NCI-H1105 treated with DMSO at 0.1 percent for 48 hours (cell line): ENCODE results near the gene ARMCX2.
"Not testable (repeated sequence)": the region's sequence is repeated elsewhere in the genome, so short reads cannot be mapped to it uniquely, and the experiment has no call there.

Experiments used
- DNase-seq: peaks from one replicate; lab custom pipeline; 2025; lab: John Stamatoyannopoulos, UW

The ARMCX2 gene

DNA sequence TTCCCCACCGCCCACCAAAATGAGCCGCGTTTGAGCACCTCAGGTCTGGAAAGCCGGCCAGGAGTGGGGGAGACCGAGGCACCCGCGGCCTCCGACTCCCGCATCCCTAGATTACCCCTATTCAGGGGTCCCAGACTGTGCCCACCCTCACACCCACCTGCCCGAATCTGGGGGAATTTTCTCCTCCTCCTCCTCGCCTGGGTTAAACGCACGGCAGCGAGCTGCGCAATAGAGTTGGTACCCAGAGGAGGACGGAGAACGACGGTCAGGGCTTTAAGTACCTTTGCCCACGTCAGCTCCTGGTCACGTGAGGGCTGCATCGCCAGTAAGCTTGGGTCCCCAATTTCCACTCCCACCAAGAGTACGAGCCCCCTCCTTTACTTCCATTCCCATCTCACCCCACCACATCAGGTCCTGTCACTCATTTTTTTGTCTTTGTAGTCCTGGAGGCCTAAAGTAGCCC lies at the start of gene ARMCX2:
Gene ARMCX2, minus strand, starts transcription at position 250 of the 463 bp plus-strand sequence. CDS start 2,262 bp downstream, outside the sequence.
- DNase-seq, result peak; percentile 76

DNA sequence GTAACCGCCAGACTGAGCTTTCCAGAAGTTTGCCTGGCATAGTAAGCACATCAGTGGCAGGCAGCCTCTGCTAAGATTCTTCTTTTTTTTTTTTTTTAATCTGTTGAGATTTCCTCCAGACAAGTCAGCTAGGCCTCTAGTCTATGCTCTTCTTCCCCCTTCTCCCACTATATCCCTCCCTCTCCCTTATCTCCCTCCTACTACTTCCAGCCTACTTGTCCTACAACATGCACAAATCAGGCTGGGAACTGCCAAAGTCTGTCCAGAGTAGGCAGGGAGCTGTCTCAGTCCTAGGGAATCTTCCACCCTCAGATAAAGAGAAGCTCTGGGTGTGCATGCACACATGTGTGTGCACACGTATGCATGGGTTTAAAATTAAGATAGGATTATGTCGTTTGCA lies 49.7 kb upstream of the ARMCX2 start:
- no peak for DNase-seq

DNA sequence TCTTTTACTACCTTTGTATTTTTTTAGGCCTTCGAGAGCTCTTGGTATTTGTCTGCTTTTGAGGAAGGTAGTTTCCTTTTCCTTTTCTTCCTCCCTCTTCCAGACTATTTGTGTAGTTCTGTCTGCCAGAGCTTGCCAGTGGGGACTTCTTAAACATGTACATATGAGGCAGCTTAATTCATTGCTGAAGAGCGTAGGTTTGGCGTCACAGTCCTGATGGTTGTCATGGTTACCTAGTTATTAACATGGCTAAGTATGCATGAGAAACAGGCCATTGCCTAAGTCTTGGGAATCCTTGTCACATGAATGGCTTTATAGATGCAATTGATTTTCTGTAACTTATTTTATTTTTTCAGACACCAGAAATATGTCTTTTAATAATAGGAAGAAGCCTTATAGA lies 48.5 kb upstream of the ARMCX2 start:
- DNase-seq, result peak; percentile 26

DNA sequence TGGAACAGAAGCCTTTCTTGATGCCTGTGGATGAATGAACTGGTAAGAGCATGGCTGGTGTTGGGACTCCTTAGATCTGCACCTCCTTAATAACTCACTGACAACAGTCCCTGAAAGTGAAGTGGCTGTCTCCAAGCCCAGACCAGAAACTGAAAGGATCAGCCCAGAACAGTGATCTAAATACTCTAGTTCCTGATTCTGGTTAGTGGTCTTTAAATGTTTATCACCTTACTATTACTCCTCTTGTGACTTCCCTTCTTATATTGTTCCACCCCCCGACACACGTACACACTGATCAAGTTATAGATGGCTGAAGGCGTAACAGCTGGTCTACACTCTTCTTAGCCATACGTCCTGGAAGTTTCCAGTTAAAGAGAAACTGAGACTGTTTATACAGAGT lies 33.8 kb upstream of the ARMCX2 start:
- DNase-seq, result no peak

DNA sequence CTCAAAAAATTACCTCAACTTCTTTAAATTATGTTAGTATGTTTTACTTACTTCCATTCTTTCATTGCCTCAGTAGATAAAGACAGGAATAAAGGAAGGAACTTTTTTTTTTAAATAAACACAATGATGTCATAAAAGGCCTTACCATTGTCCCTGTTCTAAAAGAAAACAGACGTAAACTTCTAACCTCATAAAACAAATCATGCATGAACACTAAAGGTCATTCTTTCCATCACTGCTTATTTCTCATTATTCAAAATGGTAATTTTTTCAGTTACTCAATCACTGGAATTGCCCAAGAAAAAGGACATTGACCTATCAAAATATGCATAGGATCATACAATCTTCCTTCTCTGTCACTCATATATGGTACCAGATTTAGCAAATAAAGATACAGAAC lies 32.2 kb upstream of the ARMCX2 start:
- no peak for DNase-seq

DNA sequence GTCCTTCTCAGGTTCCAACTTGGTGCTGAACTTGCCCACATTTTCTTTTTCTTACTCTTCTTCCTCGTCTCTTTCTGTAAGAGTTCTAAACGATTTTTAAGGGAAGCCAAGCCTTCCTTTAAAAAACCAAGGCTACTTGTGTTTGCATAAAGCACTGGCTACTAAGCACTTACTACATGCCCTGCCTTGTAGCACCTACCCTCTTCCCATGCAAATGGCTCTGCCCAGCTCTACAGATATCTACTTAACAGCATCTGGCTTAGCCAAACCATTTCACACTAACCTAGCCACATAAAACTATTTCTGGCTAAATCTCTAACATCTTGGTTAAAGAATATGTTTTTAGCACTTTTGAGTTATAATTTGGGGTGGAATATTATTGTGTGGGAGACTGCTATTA lies 26.9 kb upstream of the ARMCX2 start:
- DNase-seq, result no peak

DNA sequence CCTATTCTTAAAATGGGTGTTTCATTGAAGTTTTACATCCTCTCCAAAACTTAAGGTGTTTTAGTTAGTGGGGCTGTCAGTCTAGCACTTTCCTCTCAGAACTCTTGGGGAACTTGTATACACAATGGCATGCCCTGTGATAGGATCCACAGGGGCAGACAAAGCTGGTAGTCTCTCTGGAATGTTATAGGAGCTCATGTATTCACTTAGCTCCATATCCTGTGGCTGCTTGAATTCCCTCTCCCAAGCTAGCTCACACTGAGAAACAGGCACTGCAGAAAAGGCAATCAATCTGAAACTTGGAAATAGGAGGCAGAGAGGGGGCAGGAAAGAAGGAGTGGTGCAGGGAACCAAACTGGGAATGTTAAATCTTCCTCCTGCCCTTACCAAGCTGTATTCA lies 26.3 kb upstream of the ARMCX2 start:
- DNase-seq, result no peak

DNA sequence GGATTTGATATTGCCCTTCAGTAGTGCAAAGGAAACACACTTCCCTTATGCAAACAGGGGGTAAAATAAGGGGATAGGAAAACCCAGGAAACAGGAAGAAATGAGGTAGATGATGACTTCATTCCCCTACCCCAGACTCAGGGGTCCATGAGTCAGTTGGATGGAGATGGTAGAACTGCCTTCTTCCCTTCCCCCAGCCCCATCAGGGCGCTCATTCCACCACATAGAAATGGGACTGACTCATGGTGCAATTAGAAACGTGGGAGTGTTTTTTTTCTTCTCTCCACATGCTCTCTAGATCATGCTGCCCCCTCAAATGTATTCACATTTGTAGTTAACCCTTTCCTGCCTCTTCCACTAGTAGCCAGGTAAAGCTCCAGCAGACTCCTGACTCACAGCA lies 23.1 kb upstream of the ARMCX2 start:
- no peak for DNase-seq

DNA sequence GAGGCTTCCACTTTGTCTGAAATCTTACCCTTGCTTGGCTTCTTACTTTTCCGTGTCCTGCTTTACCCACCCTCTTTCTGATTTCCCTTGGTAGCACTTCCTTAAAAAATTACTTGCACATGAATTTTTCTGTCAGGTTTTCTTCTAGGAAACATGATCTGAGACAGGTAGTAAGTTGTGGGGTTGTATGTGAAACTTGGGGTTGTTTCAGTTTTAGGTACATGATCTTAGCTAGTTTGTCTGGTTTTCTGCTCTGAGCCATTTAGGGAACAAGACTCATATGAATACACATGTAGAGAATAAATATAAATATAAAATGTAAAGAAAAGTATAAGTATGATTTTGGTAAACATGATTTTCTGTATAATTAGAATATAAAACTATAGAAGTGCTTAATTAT lies 17.4 kb upstream of the ARMCX2 start:
- no peak for DNase-seq

DNA sequence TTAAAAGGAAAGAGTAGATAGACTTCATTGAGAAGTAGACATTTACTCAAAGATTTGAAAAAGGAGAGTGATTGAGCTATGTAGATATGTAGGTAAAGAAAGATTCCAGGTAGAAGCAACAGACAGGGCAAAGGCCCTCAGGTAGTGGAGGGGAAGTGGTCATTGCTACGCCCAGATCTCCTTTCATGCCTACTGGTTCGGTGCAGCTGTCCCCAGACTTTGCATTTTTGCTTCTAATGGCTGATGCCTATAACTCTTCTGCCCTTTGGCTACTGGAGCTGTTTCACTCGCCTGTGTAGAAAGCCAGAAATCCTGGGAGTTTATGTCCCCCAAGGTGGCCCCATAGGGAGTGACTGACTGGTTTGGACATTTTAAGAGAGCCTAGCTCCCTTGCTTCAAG lies 16.9 kb upstream of the ARMCX2 start:
- DNase-seq, result no peak

DNA sequence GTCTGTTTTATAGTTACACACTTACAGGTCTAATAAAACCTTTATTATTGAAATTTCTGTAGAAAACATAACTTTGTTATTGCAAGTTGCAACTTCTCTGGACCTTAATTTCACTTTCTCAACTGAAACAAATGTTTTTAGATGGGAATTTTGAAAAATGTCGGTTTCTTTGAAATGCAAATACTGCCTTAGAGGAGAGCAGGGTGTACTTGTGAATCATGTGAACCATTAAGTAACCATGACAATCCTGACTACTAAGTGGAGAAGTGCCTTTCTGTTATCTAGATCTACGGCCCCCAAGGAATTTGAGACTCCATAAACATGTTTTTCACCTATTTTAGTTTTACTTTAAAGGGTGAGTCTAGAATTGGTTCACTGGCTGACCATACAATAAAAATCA lies 8.5 kb upstream of the ARMCX2 start:
- no peak for DNase-seq

DNA sequence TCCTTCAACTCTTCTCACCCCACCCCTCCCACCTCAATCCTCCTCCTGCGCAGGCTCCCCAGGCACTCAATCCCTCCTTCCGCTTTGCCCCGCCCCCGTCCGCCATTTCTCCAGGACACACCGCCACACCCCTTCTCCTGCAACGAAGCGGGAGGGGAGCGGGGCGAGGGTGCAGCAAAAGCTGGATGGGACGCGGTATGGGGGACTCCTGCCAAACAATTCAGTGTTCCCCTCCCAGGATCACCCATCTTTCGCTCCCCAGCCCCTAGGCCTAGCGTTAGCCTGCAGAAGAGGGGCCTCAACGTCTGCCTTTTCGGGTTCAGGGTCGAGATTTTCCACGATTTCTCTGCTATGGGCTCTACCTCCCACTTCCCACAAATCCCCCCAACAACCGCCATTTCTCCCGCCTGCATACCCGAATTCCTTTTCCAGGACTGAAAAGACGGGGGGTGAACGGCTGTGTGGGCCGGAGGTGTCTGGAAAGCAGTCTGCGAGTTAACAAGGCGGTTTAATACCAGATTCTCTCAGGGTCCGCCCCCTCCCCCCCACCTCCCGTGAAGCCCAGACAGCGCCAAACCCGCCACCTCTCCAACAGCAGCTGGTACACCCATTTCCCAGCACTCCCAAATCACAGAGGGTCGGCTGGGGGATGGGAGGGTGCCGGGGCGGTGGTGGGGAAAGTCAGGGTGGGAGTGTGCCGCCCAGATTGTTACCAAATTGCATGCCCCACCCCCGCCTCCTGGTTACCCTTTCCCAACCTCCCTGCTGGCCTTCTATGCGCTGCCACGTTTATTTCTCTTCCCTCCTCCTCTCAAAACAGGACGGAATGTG lies 774 bp downstream of the ARMCX2 start:
- peak; percentile 48 for DNase-seq

DNA sequence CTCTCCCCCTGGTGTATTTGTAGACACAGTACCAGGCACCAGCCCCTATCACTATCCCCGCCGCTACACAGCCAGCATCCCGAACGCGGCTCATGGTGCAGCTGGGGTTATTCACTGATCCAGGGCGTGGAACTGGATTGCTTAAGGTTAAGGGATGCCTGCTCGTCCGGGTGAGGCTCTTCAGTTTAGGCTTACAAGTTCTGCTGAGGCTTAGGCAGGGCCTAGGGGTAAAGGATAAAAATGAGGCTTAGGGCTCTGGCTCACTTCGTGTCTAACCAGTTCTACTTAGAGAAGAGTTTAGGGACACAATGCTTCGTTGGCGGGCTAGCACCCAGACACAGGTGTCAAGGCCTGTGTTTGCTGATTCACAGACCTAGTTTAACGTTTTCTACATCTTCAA lies 2.2 kb downstream of the ARMCX2 start:
- no peak for DNase-seq

DNA sequence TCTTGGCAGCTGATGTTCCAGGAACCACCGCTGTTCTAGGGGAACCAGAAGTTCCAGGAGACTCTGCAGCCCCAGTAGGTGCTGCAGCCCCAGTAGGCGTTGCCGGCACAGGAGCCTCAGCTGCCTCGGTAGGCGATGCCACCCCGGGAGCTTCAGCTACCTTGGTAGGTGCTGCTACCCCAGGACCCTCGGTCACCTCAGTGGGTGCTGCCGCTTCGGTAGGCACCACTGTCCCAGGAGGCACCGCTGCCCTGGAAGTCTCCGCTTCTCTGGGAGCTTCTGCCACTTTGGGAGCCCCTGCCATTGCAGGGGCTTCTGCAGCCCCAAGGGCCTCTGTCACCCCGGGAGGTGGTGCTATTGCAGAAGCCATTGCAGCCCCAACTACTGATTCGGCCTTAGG lies 2.8 kb downstream of the ARMCX2 start:
- no peak for DNase-seq

DNA sequence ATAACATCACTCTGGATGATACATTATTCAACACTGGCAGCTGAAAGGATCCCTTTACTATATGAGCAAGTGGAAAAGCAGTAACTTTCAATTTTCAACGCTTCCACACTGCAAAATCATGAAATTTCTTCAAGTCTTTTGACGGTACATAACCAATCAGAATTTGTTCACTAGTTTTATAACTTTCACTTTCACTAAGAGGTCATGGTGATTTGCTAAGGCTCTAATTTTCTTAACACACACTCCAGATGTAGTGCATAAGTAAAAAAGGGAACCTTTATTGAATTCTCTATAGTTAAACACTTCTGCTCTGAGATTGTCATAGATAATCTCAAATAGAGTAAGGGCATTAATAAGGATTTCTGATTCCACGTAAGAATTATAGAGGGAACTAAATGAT lies 4.1 kb downstream of the ARMCX2 start:
- no peak for DNase-seq

DNA sequence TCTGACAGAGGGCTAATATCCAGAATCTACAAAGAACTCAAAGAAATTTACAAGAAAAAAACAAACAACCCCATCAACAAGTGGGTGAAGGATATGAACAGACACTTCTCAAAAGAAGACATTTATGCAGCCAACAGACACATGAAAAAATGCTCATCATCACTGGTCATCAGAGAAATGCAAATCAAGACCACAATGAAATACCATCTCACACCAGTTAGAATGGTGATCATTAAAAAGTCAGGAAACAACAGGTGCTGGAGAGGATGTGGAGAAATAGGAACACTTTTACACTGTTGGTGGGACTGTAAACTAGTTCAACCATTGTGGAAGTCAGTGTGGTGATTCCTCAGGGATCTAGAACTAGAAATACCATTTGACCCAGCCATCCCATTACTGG lies 11.9 kb downstream of the ARMCX2 start:
- not testable (repeated sequence) for DNase-seq

DNA sequence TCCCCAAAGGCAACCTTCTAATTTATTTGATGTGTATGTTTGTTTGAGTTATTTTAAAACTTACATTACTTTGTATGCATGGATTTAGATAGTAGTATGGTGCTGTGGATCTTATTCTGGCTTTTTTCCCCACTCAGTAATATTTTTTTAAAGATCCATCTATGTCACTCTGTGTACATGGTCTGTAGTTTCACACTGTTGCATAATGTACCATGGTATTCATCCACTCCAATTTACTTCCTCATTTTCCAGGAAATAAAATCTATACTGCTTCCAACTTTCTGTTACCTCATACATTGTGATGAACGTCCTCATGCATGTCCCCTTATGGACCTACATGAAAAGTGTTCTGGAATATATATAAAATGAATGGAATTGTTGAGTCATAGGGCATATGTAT lies 17.6 kb downstream of the ARMCX2 start:
- no peak for DNase-seq

DNA sequence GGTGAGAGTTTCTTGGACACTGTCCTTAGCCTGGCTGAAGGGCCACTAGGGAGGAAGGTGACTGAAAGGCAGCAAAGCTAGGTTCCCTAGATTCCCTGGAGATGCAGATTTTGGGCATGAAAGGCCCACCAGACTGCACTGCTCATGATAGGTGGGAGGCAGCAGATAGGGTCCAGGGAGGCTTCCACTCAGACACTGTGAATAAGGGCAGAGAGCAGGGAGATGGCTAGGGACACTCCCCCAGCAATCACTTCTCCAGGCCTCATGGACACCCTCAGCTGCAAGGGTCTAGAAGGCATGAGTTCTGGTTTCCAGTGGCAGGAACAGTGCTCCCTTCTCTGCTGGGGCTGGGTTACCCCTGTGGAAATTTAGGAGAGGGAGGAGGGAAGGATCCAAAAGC lies 20.1 kb downstream of the ARMCX2 start:
- no peak for DNase-seq

DNA sequence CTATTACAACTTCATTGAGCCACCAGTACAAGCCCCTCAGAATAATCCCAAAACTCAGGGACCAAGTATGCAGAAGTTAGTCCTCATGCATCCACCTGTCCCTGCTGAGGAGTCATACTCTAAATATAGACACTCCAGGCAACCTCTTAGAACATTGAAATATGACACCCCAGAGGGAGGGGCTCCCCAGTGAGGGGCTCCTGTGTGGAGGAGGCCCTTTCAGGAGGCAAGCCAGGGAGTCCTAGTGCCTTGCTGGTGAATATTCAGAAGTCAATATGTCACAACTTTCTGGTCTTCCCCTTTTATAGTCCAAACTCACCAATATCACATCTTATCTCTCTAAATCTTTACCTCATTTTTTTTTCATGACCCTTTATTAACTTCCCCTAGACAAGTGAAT lies 40.3 kb downstream of the ARMCX2 start:
- DNase-seq, result peak; percentile 73

DNA sequence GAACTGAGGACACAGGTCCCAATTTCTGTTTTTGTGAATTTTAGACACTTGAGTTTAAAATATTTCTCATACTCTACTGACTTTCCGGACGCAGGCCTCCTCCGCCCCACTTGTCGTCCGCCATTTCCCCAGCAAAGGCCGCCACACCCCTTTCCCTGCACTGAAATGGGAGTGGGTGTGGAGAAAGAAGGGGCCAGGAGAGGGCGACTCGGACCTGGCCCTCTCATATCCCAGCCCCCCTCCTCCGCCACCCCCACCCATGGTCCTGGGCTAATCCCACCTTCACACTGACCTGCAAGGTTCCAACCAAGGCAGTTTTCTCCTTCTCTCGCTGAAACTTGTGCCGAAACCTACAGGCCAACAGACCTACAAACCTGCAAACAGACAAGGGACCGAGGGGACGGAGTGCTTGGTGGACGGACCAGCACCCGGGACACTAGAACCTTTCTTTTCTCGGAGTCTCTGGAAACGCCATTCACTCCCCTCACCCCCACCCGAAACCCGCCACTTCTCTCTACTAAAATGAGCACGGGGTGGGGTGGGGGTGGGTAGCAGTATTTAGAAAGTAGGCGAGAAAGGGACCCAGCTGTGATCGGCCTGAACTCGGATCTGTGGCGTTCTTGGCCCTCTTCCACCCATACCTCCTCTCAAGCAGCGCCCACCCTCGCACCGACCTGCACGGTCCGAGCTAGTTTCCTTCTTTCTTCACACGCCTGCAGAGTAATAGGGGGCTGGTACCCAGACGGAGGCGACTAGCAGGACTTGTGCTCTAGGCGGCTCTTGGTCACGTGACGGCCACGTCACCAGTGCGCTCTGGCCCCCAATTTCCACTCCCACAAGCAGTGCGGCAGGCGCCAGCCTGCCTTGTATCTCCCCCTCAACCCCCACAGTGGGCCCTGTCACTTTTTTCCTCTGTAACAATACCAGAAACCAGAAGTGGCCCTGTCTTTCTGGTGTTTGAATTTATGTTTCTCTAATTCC lies 42.1 kb downstream of the ARMCX2 start, which contains the start of gene ARMCX6:
Gene ARMCX6, minus strand, starts transcription at position 790 of the 981 bp plus-strand sequence. CDS start 1,380 bp downstream, outside the sequence.
- peak; percentile 77 for DNase-seq

DNA sequence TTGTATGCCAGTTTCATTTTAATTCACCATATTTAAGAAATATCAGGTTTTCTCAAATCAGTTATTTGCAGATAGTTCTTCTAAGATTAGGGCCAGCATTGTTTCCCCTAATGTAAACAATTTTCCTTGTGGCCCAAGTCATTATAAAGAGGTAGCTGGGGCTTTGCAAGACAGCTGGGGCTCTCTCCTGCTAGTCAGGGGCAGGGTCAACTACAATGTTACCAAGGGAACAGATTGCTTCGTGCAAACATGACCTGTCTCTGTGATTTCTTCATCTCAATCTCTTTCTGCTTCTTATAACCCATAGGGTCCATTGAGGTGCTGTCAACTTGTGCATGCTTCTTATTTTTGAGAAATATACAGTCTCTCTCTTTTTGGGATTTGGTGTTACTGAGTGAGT lies 53.9 kb downstream of the ARMCX2 start:
- no peak for DNase-seq
